ENCODE results near the gene RABL6.
"Not testable (repeated sequence)": the region's sequence is repeated elsewhere in the genome, so short reads cannot be mapped to it uniquely, and the experiment has no call there.

The RABL6 gene

GRCh38 chr9:136857581-136858412, 50.0 kb downstream of the RABL6 start:
- no peak for DNase-seq (ENCODE audit: low read depth)

- no peak for DNase-seq (ENCODE audit: low read depth)
Measured at GRCh38 chr9:136858452-136858843, 50.7 kb downstream of the RABL6 start.

- DNase-seq (ENCODE audit: low read depth) = no peak
Measured at GRCh38 chr9:136858844-136859757, 51.4 kb downstream of the RABL6 start.

- no peak for DNase-seq (ENCODE audit: low read depth)
Measured at GRCh38 chr9:136860529-136860928, 52.8 kb downstream of the RABL6 start.

GRCh38 chr9:136860933-136861873, 53.5 kb downstream of the RABL6 start:
- no peak for DNase-seq (ENCODE audit: low read depth)

- DNase-seq (ENCODE audit: low read depth) = no peak
Measured at GRCh38 chr9:136861874-136862457, 54.2 kb downstream of the RABL6 start.

- DNase-seq (ENCODE audit: low read depth) = no peak
Measured at GRCh38 chr9:136862849-136863622, 55.3 kb downstream of the RABL6 start.

GRCh38 chr9:136863623-136864273, 56.0 kb downstream of the RABL6 start:
- no peak for DNase-seq (ENCODE audit: low read depth)

GRCh38 chr9:136865041-136865767, 57.5 kb downstream of the RABL6 start:
- DNase-seq (ENCODE audit: low read depth) = no peak

- DNase-seq (ENCODE audit: low read depth) = no peak
Measured at GRCh38 chr9:136865768-136866103, 58.0 kb downstream of the RABL6 start.

- DNase-seq (ENCODE audit: low read depth) = not testable (repeated sequence)
Measured at GRCh38 chr9:136866898-136867421, 59.2 kb downstream of the RABL6 start.

GRCh38 chr9:136867480-136867879, 59.7 kb downstream of the RABL6 start:
- DNase-seq (ENCODE audit: low read depth) = no peak

- no peak for DNase-seq (ENCODE audit: low read depth)
Measured at GRCh38 chr9:136867917-136868316, 60.2 kb downstream of the RABL6 start.

- no peak for DNase-seq (ENCODE audit: low read depth)
Measured at GRCh38 chr9:136868644-136869043, 60.9 kb downstream of the RABL6 start.

- DNase-seq (ENCODE audit: low read depth) = not testable (repeated sequence)
Measured at GRCh38 chr9:136869611-136870010, 61.9 kb downstream of the RABL6 start.

GRCh38 chr9:136875155-136875554, 67.4 kb downstream of the RABL6 start:
- no peak for DNase-seq (ENCODE audit: low read depth)

GRCh38 chr9:136876476-136876875, 68.7 kb downstream of the RABL6 start:
- no peak for DNase-seq (ENCODE audit: low read depth)

GRCh38 chr9:136880651-136881050, 72.9 kb downstream of the RABL6 start:
- DNase-seq (ENCODE audit: low read depth) = no peak

GRCh38 chr9:136881691-136882108, 74.0 kb downstream of the RABL6 start:
- DNase-seq (ENCODE audit: low read depth) = peak; percentile 31

All from stimulated activated CD8-positive, alpha-beta memory T cell treated with anti-CD3 and anti-CD28 coated beads, Interleukin-15, amount 100 ng/mL, for 24 hours (primary cell).